ENCODE data around the gene SPTBN4.
"Not testable (repeated sequence)": the region's sequence is repeated elsewhere in the genome, so short reads cannot be mapped to it uniquely, and the experiment has no call there.

The SPTBN4 gene

DNA sequence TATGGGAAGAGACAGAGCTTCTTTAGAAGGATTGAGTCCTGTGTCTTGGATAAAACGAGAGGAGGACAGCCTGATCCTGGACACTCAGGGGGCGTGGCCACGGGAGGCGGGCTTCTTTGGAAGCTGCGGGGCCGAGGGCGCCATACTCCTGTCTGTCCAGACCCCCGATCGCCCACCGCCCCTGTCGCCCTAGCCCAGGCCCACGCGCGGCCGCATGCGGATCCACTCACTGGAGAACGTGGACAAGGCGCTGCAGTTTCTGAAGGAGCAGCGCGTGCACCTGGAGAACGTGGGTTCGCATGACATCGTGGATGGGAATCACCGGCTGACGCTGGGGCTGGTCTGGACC, 23.1 kb downstream of the SPTBN4 start:
- TF ChIP-seq CTCF (conservative IDR thresholded peaks at IDR 0.05; ENCODE audit: low read depth, low read length), result no peak
- H3K4me3 ChIP-seq (ENCODE audit: low read length), result no peak overlapping the region
- DNase-seq (ENCODE audit: low read depth), result no peak

- DNase-seq (ENCODE audit: low read depth), result no peak
- no peak overlapping the region for H3K4me3 ChIP-seq (ENCODE audit: low read length)
- TF ChIP-seq CTCF (conservative IDR thresholded peaks at IDR 0.05; ENCODE audit: low read depth, low read length), result no peak
Measured at GRCh38 chr19:40492274-40492673, 25.5 kb downstream of the SPTBN4 start.

DNA sequence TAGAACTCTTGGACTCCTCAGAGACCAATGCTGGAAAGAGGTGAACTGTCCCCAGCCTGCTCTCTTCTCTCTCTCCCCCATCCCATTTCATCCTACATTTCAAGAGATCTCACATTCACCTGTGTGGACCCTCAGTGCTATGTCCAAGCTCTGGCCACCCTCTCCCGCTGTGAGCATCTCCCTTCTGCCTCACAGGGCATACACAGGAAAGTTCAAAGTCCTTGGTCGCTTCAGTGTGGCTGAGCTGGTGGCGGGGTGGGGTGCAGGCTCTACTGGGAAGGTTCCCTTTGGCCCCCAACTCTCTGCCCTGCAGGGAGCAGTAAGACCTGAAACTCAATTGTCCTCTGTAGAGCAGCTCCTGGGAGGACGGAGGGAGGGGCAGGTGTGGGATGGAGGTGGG, 27.0 kb downstream of the SPTBN4 start:
- no peak for TF ChIP-seq CTCF (conservative IDR thresholded peaks at IDR 0.05; ENCODE audit: low read depth, low read length)

DNA sequence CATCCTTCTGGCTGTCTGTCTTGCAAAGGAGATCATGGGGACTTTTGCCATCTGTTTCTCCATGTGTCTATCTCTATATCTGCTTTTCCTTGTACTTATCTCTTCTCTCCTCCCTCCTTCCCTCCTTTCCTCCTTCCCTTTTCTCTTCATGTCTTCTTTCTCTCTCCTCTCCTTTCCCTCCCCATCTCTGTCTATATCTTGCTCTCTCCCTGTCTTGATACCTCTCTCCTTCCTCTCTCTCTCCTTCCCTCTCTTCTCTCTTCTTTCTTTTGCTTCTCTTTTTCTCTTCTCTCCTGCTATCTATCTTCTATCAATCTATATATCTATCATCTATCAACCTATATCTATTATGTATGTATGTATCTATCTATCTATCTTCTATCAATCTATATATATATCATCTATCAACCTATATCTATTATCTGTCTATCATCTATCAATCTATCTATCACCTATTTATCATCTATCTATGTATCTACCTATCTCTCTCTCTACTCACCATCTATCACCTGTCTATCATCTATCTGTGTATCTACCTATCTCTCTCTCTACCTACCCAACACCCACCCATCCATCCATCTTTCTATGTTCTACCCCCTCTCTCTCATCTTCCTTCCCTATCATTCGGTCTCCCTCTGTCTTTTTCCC, 27.5 kb downstream of the SPTBN4 start:
- no peak for TF ChIP-seq CTCF (conservative IDR thresholded peaks at IDR 0.05; ENCODE audit: low read depth, low read length)
- no peak for DNase-seq (ENCODE audit: low read depth)
- H3K4me3 ChIP-seq (ENCODE audit: low read length), result no peak overlapping the region

More for the DNA sequence above, 27.0 kb downstream of the SPTBN4 start:
- no peak overlapping the region for H3K4me3 ChIP-seq (ENCODE audit: low read length)
- no peak for DNase-seq (ENCODE audit: low read depth)

DNA sequence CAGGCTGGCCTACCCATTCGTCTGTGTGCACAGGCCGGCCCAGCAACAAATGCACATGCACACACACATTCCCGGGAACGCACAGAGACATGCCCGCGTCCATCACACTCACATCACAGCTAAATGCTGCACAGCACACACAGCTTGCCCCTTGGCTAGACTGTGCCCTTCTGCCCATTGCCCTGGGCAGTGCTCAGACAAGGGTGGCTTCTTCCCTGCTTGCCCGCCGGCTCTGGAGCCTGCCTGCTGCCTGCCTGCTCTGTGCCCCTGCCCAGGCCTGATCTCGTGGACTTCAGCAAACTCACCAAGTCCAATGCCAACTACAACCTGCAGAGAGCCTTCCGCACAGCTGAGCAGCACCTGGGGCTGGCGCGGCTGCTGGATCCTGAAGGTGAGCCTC, 30.4 kb downstream of the SPTBN4 start:
- no peak for TF ChIP-seq CTCF (conservative IDR thresholded peaks at IDR 0.05; ENCODE audit: low read depth, low read length)

DNA sequence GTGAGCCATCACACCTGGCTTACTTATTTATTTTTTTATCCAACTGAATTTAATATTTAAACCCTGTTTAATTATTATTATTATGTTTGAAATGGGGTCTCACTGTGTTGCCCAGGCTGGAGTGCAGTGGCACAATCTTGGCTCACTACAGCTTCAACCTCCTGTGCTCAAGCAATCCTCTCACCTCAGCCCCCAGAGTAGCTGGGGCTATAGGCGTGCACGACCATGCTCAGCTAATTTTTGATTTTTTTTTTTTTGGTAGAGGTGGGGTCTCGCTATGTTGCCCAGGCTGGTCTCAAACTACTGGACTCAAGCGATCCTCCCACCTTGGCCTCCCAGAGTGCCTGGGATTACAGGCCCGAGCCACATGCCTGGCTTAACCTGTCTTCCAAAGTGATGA, 32.5 kb downstream of the SPTBN4 start:
- DNase-seq (ENCODE audit: low read depth), result no peak
- H3K4me3 ChIP-seq (ENCODE audit: low read length), result no peak overlapping the region
- TF ChIP-seq CTCF (conservative IDR thresholded peaks at IDR 0.05; ENCODE audit: low read depth, low read length), result no peak

More for the DNA sequence above, 30.4 kb downstream of the SPTBN4 start:
- no peak overlapping the region for H3K4me3 ChIP-seq (ENCODE audit: low read length)
- DNase-seq (ENCODE audit: low read depth), result no peak

DNA sequence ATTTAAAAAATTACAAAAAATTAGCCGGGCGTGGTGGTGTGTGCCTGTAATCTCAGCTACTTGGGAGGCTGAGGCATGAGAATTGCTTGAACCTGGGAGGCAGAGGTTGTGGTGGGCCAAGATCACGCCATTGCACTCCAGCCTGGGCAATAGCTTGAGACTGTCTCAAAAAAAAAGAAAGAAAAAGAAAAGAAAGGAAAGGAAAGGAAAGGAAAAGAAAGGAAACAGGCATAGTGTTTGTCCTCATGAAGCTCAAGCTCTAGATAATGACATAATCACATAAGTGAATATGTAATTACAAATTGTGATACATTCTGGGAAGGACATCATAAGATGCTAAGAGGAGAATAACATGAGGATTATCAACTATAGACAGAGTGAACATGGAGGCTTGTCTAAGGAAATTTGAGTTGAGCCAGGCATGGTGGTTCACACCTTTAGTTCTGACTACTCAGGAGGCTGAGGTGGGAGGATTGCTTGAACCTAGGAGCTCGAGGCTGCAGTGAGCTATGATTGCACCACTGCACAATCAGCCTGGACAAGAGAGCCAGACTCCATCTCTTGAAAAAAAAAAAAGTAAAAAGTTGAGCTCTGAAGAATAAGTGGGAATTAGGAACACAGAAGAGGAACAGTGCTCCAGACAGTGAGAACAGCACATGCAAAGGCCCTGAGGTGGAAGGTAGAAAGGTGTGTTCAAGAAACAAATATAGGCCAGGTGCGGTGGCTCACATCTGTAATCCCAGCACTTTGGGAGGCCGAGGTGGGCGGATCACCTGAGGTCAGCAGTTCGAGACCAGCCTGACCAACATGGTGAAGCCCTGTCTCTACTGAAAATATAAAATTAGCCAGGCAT, 34.1 kb downstream of the SPTBN4 start:
- DNase-seq (ENCODE audit: low read depth); H3K4me3 ChIP-seq (ENCODE audit: low read length): not testable (repeated sequence)

Measured in retinal pigment epithelial cell (primary cell).